Hematopoietic multipotent progenitor cell (in vitro differentiated cells): Measurements from ENCODE around the gene DDX51. TPM values are rescaled to one million over a fixed set of nuclear protein-coding genes. Genes with fewer than 3 reads are reported as not detected.

Experiments
- DNase-seq, 3 donors: peaks; one replicate each; pipeline ENCODE4 v3.0.0-alpha.2; 2011 to 2015; ENCODE audit warnings: low read depth in 2 of 3, low spot score in 2 of 3
- small RNA-seq: library from RNA; depleted of rRNA; stranded (forward); fragments of <200 nt; gene quantifications from one replicate; pipeline ENCODE3, GENCODE V24; 2012
- total RNA-seq: library from RNA; depleted of rRNA; stranded (reverse); fragments of >200 nt; gene quantifications from one replicate; pipeline ENCODE4 v1.2.3, GENCODE V29; 2012

Gene DDX51
- total RNA-seq, 1 donor: 15.3 TPM

DNA sequence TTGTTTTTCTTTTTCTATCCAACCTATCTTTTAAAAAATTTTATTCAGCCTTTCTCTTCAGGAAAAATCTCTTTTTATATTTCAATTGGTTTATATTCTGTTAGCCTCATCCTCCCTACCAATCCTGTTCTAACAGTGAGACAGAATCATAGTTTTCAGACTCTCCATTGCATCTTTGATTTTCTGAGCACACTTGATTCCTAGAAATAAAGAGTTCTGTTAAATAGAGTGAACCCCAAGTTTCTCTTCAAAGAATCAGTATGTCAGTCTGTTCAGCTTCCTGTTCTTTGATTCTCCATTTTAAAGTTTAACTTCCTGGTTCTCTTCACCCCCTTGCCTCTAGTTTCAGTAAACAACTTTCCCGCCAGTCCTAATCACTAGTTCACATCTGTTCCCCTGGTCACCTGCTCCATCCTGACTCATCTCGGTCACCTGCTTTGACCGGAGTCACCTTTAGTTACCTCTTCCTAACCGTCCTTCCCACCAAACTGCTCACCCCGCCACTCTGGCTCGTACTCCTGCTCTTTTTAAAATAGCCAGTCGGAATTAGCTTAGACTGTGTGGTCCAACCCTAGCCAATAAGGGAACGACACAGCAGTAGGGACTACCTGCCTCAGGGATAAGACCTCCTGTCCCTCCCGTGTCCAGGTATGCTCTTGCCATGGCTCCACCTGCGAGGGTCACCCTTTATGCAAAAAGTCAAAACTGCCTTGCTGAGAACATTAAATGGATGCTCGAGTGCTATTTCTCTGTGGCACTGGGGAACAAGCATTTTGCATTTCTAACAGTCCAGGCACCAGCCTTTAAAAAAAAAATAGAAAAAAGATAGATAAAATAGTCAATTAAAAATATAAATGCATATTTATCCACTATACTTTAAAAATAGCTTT is 48.4 kb downstream of the DDX51 start:
- no peak for DNase-seq

GRCh38 chr12:132094269-132094891 is 49.7 kb downstream of the DDX51 start:
- no peak for DNase-seq

DNA sequence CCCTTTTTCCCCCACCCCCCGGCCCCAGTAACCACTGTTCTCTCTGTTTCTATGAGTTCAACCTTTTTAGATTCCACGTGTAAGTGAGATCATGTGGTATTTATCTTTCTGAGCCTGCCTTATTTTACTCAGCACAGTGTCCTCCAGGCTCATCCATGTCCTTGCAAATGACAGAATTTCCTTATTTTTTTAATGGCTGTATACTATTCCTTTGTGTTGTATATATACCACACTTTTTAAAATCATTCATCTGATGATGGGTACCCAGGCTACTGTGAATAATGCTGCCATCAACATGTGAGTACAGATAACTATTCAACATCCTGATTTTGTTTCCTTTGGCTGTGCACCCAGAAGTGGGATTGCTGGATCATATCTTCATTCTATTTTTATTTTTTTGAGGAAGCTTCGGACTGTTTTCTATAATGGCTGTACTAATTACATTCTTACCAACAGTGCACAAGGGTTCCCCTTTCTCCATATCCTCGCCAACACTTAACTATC is 54.7 kb downstream of the DDX51 start:
- DNase-seq: no peak

Small RNA genes lying within 50 kb of the gene (small RNA-seq; reads per million reads assigned to genes)
- gene AC138466.3: not detected

Other genes starting within 250 kb of the DDX51 start
- 39.9 TPM for gene ULK1, start 249.7 kb downstream of the DDX51 start, total RNA-seq
- gene PUS1, start 215.0 kb downstream of the DDX51 start, total RNA-seq: 30.2 TPM
- gene EP400, start 194.4 kb downstream of the DDX51 start, total RNA-seq: 19.9 TPM
- 17.2 TPM for gene NOC4L, start 138 bp upstream of the DDX51 start, total RNA-seq
- gene GALNT9, start 185.3 kb upstream of the DDX51 start, total RNA-seq: not detected